GM18909 (cell line): ENCODE data around the gene LDLRAD2.
A peak's percentile ranks its signal among the peaks of the same experiment; 100 is the strongest.
"Not testable (repeated sequence)": the region's sequence is repeated elsewhere in the genome, so short reads cannot be mapped to it uniquely, and the experiment has no call there.

Experiments used
- ATAC-seq: cut with Tn5 transposase; IDR thresholded peaks from one replicate; pipeline ENCODE4 v1.9.1; 2021; ENCODE audit warnings: mild to moderate bottlenecking; ENCODE audit not compliant: unreplicated experiment, poor library complexity

LDLRAD2 gene

GRCh38 chr1:21811875-21812305 is at the start of gene LDLRAD2:
TSS of gene LDLRAD2 (plus strand) at chr1:21812265. CDS start at chr1:21812452, 187 bp downstream.
- no peak for ATAC-seq

GRCh38 chr1:21763236-21763635 is 48.8 kb upstream of the LDLRAD2 start:
- ATAC-seq: no peak

- no peak for ATAC-seq
These were observed 48.2 kb upstream of the LDLRAD2 start for GRCh38 chr1:21763694-21764419.

- ATAC-seq: no peak
These were observed 47.2 kb upstream of the LDLRAD2 start for GRCh38 chr1:21764615-21765423.

- no peak for ATAC-seq
These were observed 45.9 kb upstream of the LDLRAD2 start for GRCh38 chr1:21766210-21766609.

- not testable (repeated sequence) for ATAC-seq
These were observed 45.0 kb upstream of the LDLRAD2 start for GRCh38 chr1:21767106-21767505.

GRCh38 chr1:21770201-21770600 is 41.9 kb upstream of the LDLRAD2 start:
- ATAC-seq: no peak

GRCh38 chr1:21770602-21771001 is 41.5 kb upstream of the LDLRAD2 start:
- ATAC-seq: not testable (repeated sequence)

- not testable (repeated sequence) for ATAC-seq
These were observed 40.4 kb upstream of the LDLRAD2 start for GRCh38 chr1:21771672-21772071.

GRCh38 chr1:21773585-21773984 is 38.5 kb upstream of the LDLRAD2 start:
- peak; percentile 38 for ATAC-seq

GRCh38 chr1:21774835-21775549 is 37.1 kb upstream of the LDLRAD2 start:
- ATAC-seq: no peak

- no peak for ATAC-seq
These were observed 36.5 kb upstream of the LDLRAD2 start for GRCh38 chr1:21775550-21775914.

- no peak for ATAC-seq
These were observed 36.0 kb upstream of the LDLRAD2 start for GRCh38 chr1:21775985-21776562.

GRCh38 chr1:21776925-21777324 is 35.1 kb upstream of the LDLRAD2 start:
- not testable (repeated sequence) for ATAC-seq

- no peak for ATAC-seq
These were observed 33.7 kb upstream of the LDLRAD2 start for GRCh38 chr1:21778405-21778727.

GRCh38 chr1:21779613-21780521 is 32.2 kb upstream of the LDLRAD2 start:
- ATAC-seq: no peak

GRCh38 chr1:21781815-21782348 is 30.2 kb upstream of the LDLRAD2 start:
- ATAC-seq: peak; percentile 24

GRCh38 chr1:21782349-21782867 is 29.7 kb upstream of the LDLRAD2 start:
- ATAC-seq: peak; percentile 26
